Pancreas (tissue), 10 donors: Measurements from ENCODE around the gene ADAMTS9. TPM values are rescaled to one million over a fixed set of nuclear protein-coding genes. Genes with fewer than 3 reads are reported as not detected.

Experiments used
- ATAC-seq, 4 donors: fragments of 200-7000 bp; cut with Tn5 transposase; one replicate each; pipeline versions ENCODE4 v1.8.0 to v1.9.1; 2020; ENCODE audit warnings: mild to moderate bottlenecking in 4 of 4, moderate library complexity in 4 of 4
- DNase-seq, 6 donors: peaks; one replicate each; pipeline ENCODE4 v3.0.0-alpha.2; 2020
- FAIRE-seq: peaks from 2 replicates; lab custom pipeline; 2012; peaks lifted over from hg19 to GRCh38; lab: Jason Lieb, UNC
- H3K27ac ChIP-seq, 4 donors: fragments of 200-600 bp; sonication (generic); 1 replicate in 3 of 4; 2 replicates in 1 of 4; pipeline versions ENCODE4 v1.5.0 to v1.8.0; 2020
- H3K27me3 ChIP-seq, 4 donors: fragments of 200-600 bp; one replicate each; pipeline ENCODE4 v1.8.0; 2021
- H3K36me3 ChIP-seq, 3 donors: fragments of 200-600 bp; sonication (generic) in 1 of 3; one replicate each; pipeline versions ENCODE4 v1.5.0 to v1.8.0; 2020 to 2021
- H3K4me1 ChIP-seq, 3 donors: fragments of 200-600 bp; one replicate each; pipeline ENCODE4 v1.8.0; 2021
- H3K4me3 ChIP-seq, 4 donors: fragments of 200-600 bp; sonication (generic) in 2 of 4; one replicate each; pipeline versions ENCODE4 v1.5.0 to v1.8.0; 2020 to 2021
- H3K9me3 ChIP-seq, 4 donors: fragments of 200-600 bp; one replicate each; pipeline ENCODE4 v1.8.0; 2021
- CTCF ChIP-seq, 4 donors: fragments of 200-600 bp; sonication (generic) in 3 of 4; IDR thresholded peaks; one replicate each; pipeline versions ENCODE4 v1.5.0 to v1.8.0; 2021; ENCODE audit warnings: antibody characterized with exemption in 4 of 4
- WGBS, 2 donors: extraction: QIAGEN DNeasy Blood & Tissue Kit; methylation state at CpG; one replicate each; pipeline ENCODE4 v1.1.7; 2013; 5-methylcytosine and 5-hydroxymethylcytosine counted together
- intact Hi-C, 3 donors: fragments of 100-400 bp; cut with DNase I; formaldehyde crosslinking; loops; one replicate each; pipeline versions ENCODE4 v1.11.1 to v1.14.2; 2022
- polyA plus RNA-seq, 2 donors: library from polyadenylated mRNA; stranded (reverse); fragments of 200-250 nt; gene quantifications; one replicate each; pipeline ENCODE4 v1.2.3, GENCODE V29; 2013
- total RNA-seq, 6 donors: library from RNA; stranded (reverse); fragmentation: NEBNext Ultra II Directional in 4 of 6; extraction: Animal tissue kit (Norgen Biotek cat#: 25700) in 4 of 6; gene quantifications; one replicate each; pipeline versions ENCODE4 v1.2.1 to v1.2.4, GENCODE V29; 2021 to 2023
- donor health status: healthy with polysubstance abuse.
- donor health status: DM: no; HTN: no; CAD: no; lungs with moderate emphysema.
- donor health status: DM: no; HTN: no; CAD: no.
- donor health status: control.
- donor health status: control.
- donor health status: Bipolar disorder and iron deficiency.
- donor health status: DM: yes; HTN: yes; CAD: no.
- donor health status: DM: no; HTN: no; CAD: no.
- donor health status: DM: no; HTN: no; CAD: no.
- donor health status: DM: yes; HTN: yes; CAD: no.

The ADAMTS9 gene
- total and polyA plus RNA-seq, 8 donors = 11.4 to 34.7 (median 16.2) TPM

- 55 to 60% methylated on average over 10 of the region's 10 CpGs for WGBS, 2 donors
- no peak for DNase-seq
- TF ChIP-seq CTCF (IDR thresholded peaks at IDR 0.05) = no peak
- peaks cover 0 to 16% (median 0%) of the 10 kb centered on the region in 3 donors for H3K36me3 ChIP-seq
- H3K4me3 ChIP-seq = no peak overlapping the region
- no peaks in the 10 kb centered on the region for H3K4me1 ChIP-seq
- no peaks in the 10 kb centered on the region for H3K9me3 ChIP-seq
- peak in 2 of 4 donors; percentile 30 to 46 for ATAC-seq
- FAIRE-seq = no peak
- H3K27ac ChIP-seq = no peak overlapping the region
- intact Hi-C loops = no loop called here
- no peaks in the 10 kb centered on the region for H3K27me3 ChIP-seq
Measured at GRCh38 chr3:64539451-64540196, 148.2 kb downstream of the ADAMTS9 start.

- Histone ChIP-seq H3K27ac (no peak overlapping the region), H3K9me3 (no peaks in the 10 kb centered on the region), H3K27me3 (no peaks in the 10 kb centered on the region), H3K4me1 (no peaks in the 10 kb centered on the region), H3K36me3 (peaks cover 0 to 12% (median 0%) of the 10 kb centered on the region in 3 donors), H3K4me3 (no peak overlapping the region)
- 51% methylated on average over 2 of the region's 2 CpGs for WGBS, 2 donors
- no peak for TF ChIP-seq CTCF (IDR thresholded peaks at IDR 0.05)
- no peak for FAIRE-seq
- ATAC-seq = no peak
- intact Hi-C loops = no loop called here
- DNase-seq = no peak
Measured at GRCh38 chr3:64536166-64536565, 151.6 kb downstream of the ADAMTS9 start.

GRCh38 chr3:64533617-64534317 is 154.0 kb downstream of the ADAMTS9 start:
- Histone ChIP-seq H3K4me3 (no peak overlapping the region), H3K4me1 (no peaks in the 10 kb centered on the region), H3K9me3 (no peaks in the 10 kb centered on the region), H3K27ac (no peak overlapping the region), H3K27me3 (no peaks in the 10 kb centered on the region), H3K36me3 (no peaks in the 10 kb centered on the region)
- intact Hi-C loops = no loop called here
- 11 to 17% methylated on average over 14 of the region's 14 CpGs for WGBS, 2 donors
- no peak for FAIRE-seq
- peak; percentile 69 to 90 (median 84) for DNase-seq
- peak; percentile 55 to 73 (median 70) for TF ChIP-seq CTCF (IDR thresholded peaks at IDR 0.05)
- peak; percentile 93 to 98 (median 98) for ATAC-seq

DNA sequence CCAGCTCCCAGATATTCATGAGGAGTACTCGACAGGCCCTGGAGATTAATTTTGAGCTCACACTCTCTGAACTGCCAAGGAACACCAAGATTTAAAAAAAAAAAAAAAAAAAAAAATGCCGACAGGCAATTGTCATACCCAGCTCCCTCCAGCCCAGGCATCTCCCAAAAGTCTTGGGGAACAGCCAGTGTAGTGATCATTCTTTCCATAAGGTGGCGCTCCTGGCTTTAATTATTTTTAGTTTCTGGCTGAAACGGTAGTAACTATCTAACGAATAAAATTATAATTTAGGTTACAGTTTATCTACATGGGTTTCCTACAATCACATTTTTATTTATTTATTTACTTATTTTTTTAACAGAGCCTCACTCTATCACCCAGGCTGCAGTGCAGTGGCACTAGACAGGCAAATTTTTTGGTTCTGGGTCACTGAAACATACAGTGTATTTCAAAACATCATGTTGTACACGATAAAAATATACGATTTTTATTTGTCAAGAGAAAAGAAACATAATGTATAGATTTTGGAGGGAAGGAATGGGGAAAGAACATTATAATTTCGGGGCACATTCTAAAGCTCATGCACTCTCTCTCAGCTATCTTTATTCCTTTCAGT is 157.3 kb downstream of the ADAMTS9 start:
- 10 to 16% methylated on average over 8 of the region's 8 CpGs for WGBS, 2 donors
- DNase-seq (peak in 5 of 6 donors; percentile 26 to 70 (median 34)), ATAC-seq (peak in 3 of 4 donors; percentile 56 to 73 (median 66)), FAIRE-seq (peak; percentile 93)
- intact Hi-C loops = no loop called here
- H3K36me3 ChIP-seq = no peaks in the 10 kb centered on the region
- no peaks in the 10 kb centered on the region for H3K4me1 ChIP-seq
- no peak overlapping the region for H3K27ac ChIP-seq
- no peaks in the 10 kb centered on the region for H3K9me3 ChIP-seq
- no peak overlapping the region for H3K4me3 ChIP-seq
- peak; percentile 39 to 76 (median 51) for TF ChIP-seq CTCF (IDR thresholded peaks at IDR 0.05)
- no peaks in the 10 kb centered on the region for H3K27me3 ChIP-seq
